Fibroblast of the aortic adventitia (primary cell): ENCODE results near the gene SGK2. TPM values are rescaled to one million over a fixed set of nuclear protein-coding genes. Genes with fewer than 3 reads are reported as not detected.
"Not testable (repeated sequence)": the region's sequence is repeated elsewhere in the genome, so short reads cannot be mapped to it uniquely, and the experiment has no call there.

Experiments used
- DNase-seq: peaks from one replicate; pipeline ENCODE4 v3.0.0-alpha.2; 2010; ENCODE audit warnings: low read depth
- H3K4me3 ChIP-seq: 2 replicates; pipeline ENCODE4 v1.5.1; 2011; ENCODE audit warnings: low read depth, mild to moderate bottlenecking, control low read depth, low read length, moderate library complexity
- total RNA-seq: library from RNA; depleted of rRNA; stranded (reverse); fragments of >200 nt; gene quantifications from 2 replicates; pipeline ENCODE4 v1.2.3, GENCODE V29; 2012; ENCODE audit warnings: low replicate concordance
- TF ChIP-seq, protein P1 (sequence below): IDR thresholded peaks from 2 replicates; pipeline ENCODE4 v1.5.1; 2011; ENCODE audit warnings: mild to moderate bottlenecking, low read length, control low read depth, inconsistent platforms; ENCODE audit not compliant: insufficient read depth

Gene SGK2
- total RNA-seq, 1 donor = 0.09 TPM

DNA sequence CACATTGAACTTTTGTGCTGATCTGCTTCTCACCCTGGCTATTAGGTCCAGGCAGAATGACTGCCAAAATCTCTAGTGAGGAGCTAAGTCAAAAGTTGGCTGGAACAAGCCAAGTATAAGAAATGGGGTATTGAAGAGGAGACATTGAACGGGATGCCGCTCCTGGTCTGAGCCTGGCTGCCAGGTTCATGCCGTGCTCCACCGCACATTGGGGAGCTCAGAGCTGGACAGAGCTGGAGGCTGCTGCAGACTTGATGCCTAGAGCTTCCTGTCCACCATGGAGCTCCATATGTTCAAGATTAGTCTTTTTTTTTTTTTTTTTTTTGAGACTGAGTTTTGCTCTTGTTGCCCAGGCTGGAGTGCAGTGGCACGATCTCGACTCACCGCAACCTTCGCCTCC, 27.8 kb downstream of the SGK2 start:
- H3K4me3 ChIP-seq = no peak overlapping the region
- TF ChIP-seq, protein P1, sequence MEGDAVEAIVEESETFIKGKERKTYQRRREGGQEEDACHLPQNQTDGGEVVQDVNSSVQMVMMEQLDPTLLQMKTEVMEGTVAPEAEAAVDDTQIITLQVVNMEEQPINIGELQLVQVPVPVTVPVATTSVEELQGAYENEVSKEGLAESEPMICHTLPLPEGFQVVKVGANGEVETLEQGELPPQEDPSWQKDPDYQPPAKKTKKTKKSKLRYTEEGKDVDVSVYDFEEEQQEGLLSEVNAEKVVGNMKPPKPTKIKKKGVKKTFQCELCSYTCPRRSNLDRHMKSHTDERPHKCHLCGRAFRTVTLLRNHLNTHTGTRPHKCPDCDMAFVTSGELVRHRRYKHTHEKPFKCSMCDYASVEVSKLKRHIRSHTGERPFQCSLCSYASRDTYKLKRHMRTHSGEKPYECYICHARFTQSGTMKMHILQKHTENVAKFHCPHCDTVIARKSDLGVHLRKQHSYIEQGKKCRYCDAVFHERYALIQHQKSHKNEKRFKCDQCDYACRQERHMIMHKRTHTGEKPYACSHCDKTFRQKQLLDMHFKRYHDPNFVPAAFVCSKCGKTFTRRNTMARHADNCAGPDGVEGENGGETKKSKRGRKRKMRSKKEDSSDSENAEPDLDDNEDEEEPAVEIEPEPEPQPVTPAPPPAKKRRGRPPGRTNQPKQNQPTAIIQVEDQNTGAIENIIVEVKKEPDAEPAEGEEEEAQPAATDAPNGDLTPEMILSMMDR = no peak
- no peak for DNase-seq

DNA sequence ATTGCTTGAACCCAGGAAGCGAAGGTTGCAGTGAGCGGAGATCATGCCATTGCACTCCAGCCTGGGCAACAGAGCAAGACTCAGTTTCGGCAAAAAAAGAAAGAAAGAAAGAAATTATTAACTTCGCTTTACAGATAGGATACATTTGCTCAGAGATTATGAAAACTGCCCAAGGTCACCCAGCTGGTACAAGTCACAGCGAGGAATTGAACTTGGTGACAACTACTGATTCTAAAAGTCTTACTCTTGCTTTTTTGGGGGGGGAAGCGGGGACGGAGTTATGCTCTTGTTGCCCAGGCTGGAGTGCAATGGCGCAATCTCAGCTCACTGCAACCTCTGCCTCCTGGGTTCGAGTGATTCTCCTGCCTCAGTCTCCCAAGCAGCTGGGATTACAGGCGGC, 29.7 kb downstream of the SGK2 start:
- not testable (repeated sequence) for DNase-seq, H3K4me3 ChIP-seq

DNA sequence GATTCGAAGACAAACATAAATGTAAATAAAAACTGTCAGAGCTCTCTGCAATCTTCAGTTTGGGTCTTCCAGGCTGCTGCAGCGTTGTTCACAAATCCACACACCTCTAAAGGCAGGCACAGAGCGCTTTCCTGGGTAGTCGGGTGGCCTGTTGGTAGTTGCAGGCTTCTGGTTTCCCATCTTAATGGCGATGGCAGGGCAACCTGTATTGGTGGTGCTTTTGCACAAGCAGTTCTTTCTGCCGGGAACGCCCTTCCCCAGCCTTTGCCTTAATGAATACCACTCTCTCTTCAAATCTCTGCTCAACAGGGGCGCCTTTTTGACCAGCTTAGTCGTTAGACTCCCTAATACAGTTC, 31.2 kb downstream of the SGK2 start:
- TF ChIP-seq, protein P1 = no peak
- DNase-seq = no peak
- peak overlapping the region; percentile 95 for H3K4me3 ChIP-seq

DNA sequence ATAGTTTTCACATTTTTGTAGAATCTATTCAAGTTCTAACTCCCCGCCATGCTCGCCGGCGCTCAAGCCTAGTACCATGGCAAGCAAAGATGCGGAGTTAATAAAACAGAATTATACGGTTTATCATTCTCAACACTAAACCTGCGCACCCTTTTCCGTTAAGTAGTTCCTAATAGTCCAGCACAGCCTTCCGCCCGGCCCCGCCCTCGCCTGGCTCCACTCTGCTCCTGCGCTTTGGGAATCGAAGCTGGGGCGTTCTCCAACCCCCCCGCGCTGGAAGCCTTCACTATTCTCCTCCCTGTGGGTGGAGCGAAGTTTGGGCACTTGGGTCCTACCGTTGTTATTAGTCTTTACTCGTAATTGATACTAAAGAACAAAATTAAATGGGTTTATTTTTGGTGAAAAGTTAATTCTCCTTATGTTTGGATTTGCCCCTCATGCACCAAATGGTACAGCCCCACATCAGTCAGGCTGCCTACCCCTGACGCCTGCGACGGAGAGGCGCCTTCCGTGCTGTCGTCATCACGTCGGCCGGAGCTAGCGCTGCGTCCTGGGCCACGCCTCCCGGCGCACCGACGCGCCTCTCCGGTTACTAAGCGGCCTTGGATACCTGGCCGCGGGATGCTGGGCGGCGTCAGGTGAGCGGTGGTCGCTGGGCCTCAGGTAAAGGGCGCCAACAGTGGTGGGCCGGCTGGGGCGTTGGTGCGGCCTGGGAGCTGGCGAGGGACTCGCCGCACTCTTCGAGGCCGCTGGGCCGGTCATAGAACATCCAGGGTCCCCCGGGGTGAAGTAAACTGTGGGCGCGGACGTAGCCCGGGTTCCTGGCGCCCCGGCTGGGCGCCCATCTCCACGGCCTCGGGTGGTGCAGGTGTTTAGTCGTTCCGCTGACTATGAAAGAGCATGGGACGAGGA, 31.8 kb downstream of the SGK2 start, which contains the start of gene IFT52:
IFT52 (plus strand) TSS at position 546 of the 912 bp plus-strand sequence. CDS start 3,762 bp downstream, outside the sequence.
- TF ChIP-seq, protein P1 = no peak
- DNase-seq = peak; percentile 91
- peak within 1 kb of the TSS; percentile 95 for H3K4me3 ChIP-seq

DNA sequence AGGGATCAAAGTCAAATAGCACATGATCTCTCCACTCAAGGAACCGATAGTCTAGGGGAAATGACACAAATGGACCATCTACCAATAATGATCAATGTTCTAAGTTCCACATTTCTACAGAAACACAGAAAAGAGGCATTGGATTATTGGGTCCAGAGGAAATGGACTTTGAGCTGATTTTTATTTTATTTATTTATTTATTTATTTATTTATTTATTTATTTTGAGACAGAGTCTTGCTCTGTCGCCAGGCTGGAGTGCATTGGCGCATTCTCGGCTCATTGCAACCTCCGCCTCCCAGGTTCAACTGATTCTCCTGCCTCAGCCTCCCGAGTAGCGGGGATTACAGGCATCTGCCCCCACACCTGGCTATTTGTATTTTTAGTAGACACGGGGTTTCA, 43.1 kb downstream of the SGK2 start:
- DNase-seq, H3K4me3 ChIP-seq: not testable (repeated sequence)

DNA sequence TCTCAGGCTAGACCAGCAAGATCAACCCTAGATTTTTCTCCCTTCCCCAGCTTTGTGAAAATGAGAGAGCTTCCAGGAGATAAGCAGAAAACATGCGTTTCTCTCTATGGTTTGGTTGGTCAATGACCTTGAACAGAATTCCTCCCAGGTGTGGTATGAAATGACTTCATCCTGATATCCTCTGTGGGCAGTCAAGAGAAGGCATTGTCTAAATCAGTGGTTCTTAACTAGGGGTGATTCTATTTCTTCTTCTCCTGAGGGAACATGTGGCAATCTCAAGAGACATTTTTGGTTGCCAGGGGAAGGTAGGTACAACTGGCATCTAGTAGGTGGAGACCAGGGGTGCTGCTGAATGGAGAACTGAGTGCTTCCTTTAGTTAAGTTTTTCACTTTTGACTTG, 44.3 kb downstream of the SGK2 start:
- H3K4me3 ChIP-seq = no peak overlapping the region
- TF ChIP-seq, protein P1 = no peak
- no peak for DNase-seq

DNA sequence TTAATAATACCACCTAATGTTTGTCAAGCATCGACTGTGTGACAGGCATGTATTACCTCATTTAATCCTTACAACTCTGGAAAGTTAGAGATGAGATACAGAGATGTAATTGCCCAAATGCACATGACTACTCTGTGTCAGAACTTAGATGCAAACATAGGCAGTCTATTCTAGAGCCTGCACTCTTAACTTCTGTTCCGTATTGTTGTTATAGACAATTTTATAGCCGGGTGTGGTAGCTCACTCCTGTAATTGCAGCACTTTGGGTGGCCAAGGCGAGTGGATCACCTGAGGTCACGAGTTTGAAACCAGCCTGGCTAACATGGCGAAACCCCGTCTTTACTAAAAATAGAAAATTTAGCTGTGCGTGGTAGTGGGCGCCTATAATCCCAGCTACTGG, 46.9 kb downstream of the SGK2 start:
- H3K4me3 ChIP-seq = no peak overlapping the region
- TF ChIP-seq, protein P1 = no peak
- DNase-seq = no peak

DNA sequence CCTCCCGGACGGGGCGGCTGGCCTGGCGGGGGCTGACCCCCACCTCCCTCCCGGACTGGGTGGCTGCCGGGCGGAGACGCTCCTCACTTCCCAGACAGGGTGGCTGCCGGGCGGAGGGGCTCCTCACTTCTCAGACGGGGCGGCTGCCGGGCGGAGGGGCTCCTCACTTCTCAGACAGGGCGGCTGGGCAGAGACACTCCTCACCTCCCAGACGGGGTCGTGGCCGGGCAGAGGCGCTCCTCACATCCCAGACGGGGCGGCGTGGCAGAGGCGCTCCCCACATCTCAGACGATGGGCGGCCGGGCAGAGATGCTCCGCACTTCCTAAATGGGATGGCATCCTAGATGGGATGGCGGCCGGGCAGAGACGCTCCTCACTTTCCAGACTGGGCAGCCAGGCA, 48.5 kb downstream of the SGK2 start:
- not testable (repeated sequence) for H3K4me3 ChIP-seq, DNase-seq
